Measurements from ENCODE around the gene ARSB.
"Not testable (repeated sequence)": the region's sequence is repeated elsewhere in the genome, so short reads cannot be mapped to it uniquely, and the experiment has no call there.

The ARSB gene

DNA sequence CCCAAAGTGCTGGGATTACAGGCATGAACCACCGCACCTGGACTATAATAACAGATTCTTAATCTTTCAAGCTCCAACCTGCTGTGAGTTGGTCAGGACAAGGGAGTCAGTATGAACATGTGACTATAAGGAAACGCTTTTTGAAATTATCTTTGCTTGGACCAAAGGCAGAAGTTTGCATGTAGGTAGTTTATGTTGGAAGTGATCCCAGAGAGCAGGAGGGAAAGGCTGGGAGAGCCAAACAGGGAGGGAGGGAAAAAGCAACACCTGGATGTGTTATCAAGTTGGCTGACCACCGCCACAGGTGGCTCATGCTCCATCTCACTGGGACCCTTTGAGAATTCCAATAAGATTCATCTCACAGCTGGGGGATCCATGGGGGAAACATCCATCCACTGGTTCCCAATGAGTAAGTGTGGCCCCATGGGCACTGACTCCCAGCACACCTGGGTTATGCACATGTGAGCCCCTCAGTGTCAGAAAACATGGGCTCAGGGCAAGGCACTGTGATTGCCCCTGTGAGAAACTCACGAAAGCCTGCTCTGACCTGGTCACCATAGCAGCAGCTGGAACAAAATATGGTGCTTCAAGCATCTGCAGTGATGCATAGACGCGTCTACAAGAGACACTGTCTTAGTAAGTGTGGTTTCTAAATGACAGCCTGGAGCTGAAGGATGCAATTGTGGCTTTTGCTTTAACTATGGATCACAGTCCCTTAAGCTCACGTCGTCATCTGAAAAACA, 62.1 kb downstream of the ARSB start:
- ATAC-seq (replicated peaks; ENCODE audit: extremely low read depth, poor library complexity, severe bottlenecking) (no peak), DNase-seq (ENCODE audit: low spot score in 2 of 2) (no peak)
- Mint-ChIP-seq H3K4me1 (no peaks in the 10 kb centered on the region), H3K9me3 (no peaks in the 10 kb centered on the region), H3K27ac (ENCODE audit: low read depth) (no peak overlapping the region), H3K36me3 (ENCODE audit: insufficient read depth) (no peaks in the 10 kb centered on the region), H3K27me3 (no peaks in the 10 kb centered on the region), H3K4me3 (no peak overlapping the region)

DNA sequence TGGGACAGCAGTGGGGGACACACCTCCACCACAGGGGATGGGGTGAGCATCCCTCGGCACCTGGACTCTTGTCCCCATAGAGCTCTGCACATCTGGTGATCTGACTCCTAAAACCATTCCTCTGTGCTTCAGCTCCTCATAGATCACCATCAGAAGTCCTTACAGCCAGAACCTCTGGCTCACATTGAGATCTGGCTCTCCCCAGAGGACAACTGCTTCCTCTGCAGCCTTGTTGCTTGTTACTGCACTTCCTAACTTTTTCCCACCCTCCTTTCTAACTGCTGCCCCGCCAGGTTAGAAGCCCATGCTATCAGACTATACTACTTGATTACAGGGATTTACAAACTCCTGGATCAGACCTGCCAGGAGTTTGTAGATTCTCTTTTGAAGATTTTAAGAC, 64.5 kb downstream of the ARSB start:
- DNase-seq (ENCODE audit: low spot score in 2 of 2) (no peak), ATAC-seq (replicated peaks; ENCODE audit: extremely low read depth, poor library complexity, severe bottlenecking) (no peak)
- Mint-ChIP-seq H3K4me3 (no peak overlapping the region), H3K9me3 (no peaks in the 10 kb centered on the region), H3K4me1 (no peaks in the 10 kb centered on the region), H3K27me3 (no peaks in the 10 kb centered on the region), H3K27ac (ENCODE audit: low read depth) (no peak overlapping the region), H3K36me3 (ENCODE audit: insufficient read depth) (no peaks in the 10 kb centered on the region)

DNA sequence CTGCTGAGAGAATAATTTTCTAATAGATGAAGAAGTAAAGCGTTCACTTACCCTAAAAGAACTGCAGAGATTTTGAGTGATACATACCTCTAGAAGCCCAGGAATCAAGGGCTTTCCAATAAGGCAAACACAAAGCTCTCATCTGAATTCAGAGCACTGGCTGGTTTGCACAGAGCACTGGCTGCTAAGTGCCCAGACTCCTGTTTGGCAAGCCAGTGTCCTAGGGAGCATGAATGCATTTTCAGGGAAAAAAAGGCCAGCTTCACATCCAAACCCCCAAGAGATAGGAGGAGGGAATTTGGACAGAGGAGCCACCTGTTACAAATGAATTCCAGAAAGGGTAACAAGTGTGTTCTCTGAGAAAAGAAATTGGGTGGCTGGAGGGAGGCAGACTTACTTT, 65.3 kb downstream of the ARSB start:
- no peaks in the 10 kb centered on the region for H3K4me1 Mint-ChIP-seq
- no peak overlapping the region for H3K27ac Mint-ChIP-seq (ENCODE audit: low read depth)
- H3K27me3 Mint-ChIP-seq = no peaks in the 10 kb centered on the region
- DNase-seq (ENCODE audit: low spot score in 2 of 2) (no peak), ATAC-seq (replicated peaks; ENCODE audit: extremely low read depth, poor library complexity, severe bottlenecking) (no peak)
- no peaks in the 10 kb centered on the region for H3K9me3 Mint-ChIP-seq
- H3K36me3 Mint-ChIP-seq (ENCODE audit: insufficient read depth) = no peaks in the 10 kb centered on the region
- no peak overlapping the region for H3K4me3 Mint-ChIP-seq

DNA sequence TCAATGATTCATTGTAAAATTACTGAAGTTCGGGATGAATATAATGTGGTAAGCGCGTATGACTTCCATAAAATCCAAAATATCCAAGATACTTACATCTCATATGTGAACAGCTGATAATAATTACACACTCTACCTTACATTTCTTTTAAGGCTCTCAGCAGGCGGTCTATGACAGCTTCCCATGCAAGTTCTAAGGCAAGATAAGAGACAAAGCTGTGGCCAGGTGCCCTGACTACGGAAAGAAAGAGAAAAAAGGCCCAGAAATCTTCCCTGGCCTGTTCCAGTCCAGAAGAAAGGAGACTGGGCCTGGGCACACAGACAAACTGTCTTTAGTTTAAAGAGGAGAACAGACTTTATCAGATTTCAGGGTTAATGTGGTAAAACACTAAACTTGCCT, 69.1 kb downstream of the ARSB start:
- no peak for ATAC-seq (replicated peaks; ENCODE audit: extremely low read depth, poor library complexity, severe bottlenecking)
- H3K27me3 Mint-ChIP-seq = no peaks in the 10 kb centered on the region
- no peak overlapping the region for H3K4me3 Mint-ChIP-seq
- H3K27ac Mint-ChIP-seq (ENCODE audit: low read depth) = no peak overlapping the region
- H3K36me3 Mint-ChIP-seq (ENCODE audit: insufficient read depth) = no peaks in the 10 kb centered on the region
- no peaks in the 10 kb centered on the region for H3K4me1 Mint-ChIP-seq
- no peak for DNase-seq (ENCODE audit: low spot score in 2 of 2)
- H3K9me3 Mint-ChIP-seq = no peaks in the 10 kb centered on the region

DNA sequence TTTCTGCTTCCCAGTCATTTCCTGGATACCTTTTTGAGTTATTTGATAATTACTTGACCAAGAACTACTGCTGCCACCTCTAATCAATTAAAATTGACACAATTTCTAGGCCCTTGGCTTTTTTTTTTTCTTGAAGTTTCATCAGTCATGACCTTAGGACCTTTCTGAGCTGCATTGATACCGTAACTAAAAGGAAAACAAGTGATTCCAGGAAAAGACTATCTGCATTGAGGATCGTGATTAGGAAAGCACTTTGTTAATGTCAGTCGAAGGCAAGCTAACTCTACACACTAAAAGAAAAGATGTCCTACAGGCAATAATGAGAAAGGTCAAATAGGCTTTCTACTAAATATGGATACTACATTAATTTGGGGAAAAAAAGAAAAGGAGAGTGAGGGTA, 69.9 kb downstream of the ARSB start:
- no peaks in the 10 kb centered on the region for H3K9me3 Mint-ChIP-seq
- no peaks in the 10 kb centered on the region for H3K36me3 Mint-ChIP-seq (ENCODE audit: insufficient read depth)
- H3K4me1 Mint-ChIP-seq = no peaks in the 10 kb centered on the region
- no peak overlapping the region for H3K4me3 Mint-ChIP-seq
- DNase-seq (ENCODE audit: low spot score in 2 of 2) = no peak
- no peak overlapping the region for H3K27ac Mint-ChIP-seq (ENCODE audit: low read depth)
- H3K27me3 Mint-ChIP-seq = no peaks in the 10 kb centered on the region
- ATAC-seq (replicated peaks; ENCODE audit: extremely low read depth, poor library complexity, severe bottlenecking) = no peak

DNA sequence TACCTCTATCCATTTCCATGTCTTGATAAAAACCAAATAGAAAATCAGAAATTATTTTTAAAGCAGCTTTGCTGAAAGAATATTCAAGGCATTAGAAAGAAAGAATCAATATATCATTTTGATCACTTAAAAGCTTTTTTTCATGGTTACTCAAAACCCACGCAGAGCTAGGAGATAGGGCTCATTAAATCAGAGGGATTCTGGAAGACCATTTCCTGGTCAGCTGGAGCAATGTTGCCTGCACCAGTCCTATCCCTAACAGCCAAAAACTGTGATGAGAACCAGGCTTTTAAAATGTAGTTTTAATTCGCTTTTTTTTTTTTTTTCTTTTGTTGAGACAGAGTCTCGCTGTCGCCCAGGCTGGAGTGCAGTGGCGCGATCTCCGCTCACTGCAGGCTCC, 72.3 kb downstream of the ARSB start:
- H3K4me1 Mint-ChIP-seq = no peaks in the 10 kb centered on the region
- DNase-seq (ENCODE audit: low spot score in 2 of 2) (no peak), ATAC-seq (replicated peaks; ENCODE audit: extremely low read depth, poor library complexity, severe bottlenecking) (no peak)
- no peaks in the 10 kb centered on the region for H3K36me3 Mint-ChIP-seq (ENCODE audit: insufficient read depth)
- no peaks in the 10 kb centered on the region for H3K9me3 Mint-ChIP-seq
- H3K27me3 Mint-ChIP-seq = no peaks in the 10 kb centered on the region
- H3K4me3 Mint-ChIP-seq = no peak overlapping the region
- H3K27ac Mint-ChIP-seq (ENCODE audit: low read depth) = no peak overlapping the region

DNA sequence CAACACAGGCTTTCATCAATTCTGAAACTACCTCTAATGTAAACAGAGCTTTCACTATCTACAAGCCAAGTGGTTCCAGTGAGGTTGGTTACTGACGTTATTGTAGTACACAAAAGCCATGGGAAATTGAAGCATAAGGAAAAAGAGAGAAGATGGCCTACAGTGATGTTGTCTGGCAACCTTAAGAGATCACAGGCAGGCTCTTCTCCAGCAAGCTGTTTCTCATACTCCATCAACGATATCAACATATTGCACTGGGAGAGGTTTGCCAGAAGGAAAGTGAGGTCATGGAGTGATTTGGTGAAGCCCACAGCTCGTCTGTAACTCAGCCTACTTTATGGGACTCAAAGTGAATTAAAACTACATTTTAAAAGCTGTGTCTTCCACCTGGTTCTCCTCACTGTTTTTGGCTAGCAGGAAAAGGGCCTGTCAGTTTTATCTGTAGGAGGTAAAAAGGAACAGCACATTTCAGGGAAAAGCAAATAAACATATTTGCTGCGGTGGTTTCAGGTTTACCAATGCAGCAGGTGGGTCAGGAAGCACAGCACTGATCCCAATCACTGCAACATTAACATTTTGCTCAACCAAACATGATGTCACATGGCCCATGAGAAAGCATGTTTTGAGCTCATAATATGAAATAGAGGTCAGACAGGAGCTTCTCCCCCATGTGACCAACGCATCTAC, 72.9 kb downstream of the ARSB start:
- no peak for ATAC-seq (replicated peaks; ENCODE audit: extremely low read depth, poor library complexity, severe bottlenecking)
- no peak overlapping the region for H3K27ac Mint-ChIP-seq (ENCODE audit: low read depth)
- no peaks in the 10 kb centered on the region for H3K36me3 Mint-ChIP-seq (ENCODE audit: insufficient read depth)
- H3K4me1 Mint-ChIP-seq = no peaks in the 10 kb centered on the region
- no peaks in the 10 kb centered on the region for H3K27me3 Mint-ChIP-seq
- no peak for DNase-seq (ENCODE audit: low spot score in 2 of 2)
- no peak overlapping the region for H3K4me3 Mint-ChIP-seq
- no peaks in the 10 kb centered on the region for H3K9me3 Mint-ChIP-seq

DNA sequence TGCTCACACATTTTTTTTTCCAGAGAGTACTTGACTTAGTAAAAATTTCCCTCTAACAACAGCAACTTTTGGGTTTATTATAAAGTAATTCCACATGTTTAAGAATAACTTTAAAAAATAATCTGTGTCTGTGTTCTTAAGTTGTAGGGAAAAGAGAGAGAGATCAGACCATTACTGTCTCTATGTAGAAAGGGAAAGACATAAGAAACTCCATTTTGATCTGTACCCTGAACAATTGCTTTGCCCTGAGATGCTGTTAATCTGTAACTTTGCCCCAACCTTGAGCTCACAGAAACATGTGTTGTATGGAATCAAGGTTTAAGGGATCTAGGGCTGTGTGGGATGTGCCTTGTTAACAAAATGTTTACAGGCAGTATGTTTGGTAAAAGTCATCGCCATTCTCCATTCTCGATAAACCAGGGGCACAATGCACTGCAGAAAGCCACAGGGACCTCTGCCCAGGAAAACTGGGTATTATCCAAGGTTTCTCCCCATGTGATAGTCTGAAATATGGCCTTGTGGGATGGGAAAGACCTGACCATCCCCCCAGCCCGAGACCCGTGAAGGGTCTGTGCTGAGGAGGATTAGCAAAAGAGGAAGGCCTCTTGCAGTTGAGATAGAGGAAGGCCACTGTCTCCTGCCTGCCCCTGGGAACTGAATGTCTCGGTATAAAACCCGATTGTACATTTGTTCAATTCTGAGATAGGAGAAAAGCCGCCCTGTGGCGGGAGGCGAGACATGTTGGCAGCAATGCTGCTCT, 75.7 kb downstream of the ARSB start:
- not testable (repeated sequence) for ATAC-seq (replicated peaks; ENCODE audit: extremely low read depth, poor library complexity, severe bottlenecking); H3K27me3 Mint-ChIP-seq; H3K36me3 Mint-ChIP-seq (ENCODE audit: insufficient read depth); H3K4me3 Mint-ChIP-seq; H3K27ac Mint-ChIP-seq (ENCODE audit: low read depth); DNase-seq (ENCODE audit: low spot score in 2 of 2); H3K9me3 Mint-ChIP-seq; H3K4me1 Mint-ChIP-seq

DNA sequence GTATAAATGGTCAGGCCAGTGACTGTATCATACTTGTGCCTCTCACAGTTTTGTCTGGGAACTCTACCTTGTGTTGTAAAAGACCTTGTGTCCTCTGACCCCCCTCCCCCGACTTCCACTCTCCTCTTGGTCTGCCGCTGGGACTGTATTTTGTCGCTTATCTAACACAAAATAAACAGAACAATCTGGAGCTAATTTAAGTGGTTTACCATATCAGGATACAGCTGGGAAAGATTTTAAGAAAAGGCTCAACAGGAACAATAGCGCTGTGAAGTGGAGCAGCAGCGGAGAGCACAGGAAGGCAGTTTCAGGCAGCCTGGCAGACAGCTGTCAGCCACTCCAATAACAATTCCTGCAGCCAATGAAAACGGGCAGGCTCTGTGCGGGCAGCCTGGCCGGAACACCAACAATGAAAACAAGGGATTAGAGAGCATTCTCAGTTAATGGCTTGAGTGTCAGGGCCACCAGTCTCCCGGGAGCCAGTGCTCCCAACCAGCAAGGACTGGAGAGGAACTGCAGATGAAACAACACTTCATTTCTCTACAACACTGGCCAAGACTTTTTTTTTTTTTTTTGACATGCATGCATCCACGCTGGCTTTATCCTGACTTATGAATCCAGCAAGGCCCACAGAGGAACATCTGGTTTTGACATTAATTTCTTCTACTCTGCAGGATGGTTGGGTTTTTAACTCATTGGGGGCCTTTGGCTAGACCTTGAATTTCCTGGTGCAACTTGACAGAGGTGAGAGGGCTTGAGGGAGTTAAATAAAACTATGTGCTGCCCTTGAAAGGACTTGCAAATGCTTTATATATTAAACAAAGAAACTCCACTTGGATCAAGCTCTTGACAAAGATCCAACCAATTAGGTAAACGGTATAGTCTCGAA, 76.7 kb downstream of the ARSB start:
- Mint-ChIP-seq H3K9me3 (no peaks in the 10 kb centered on the region), H3K27ac (ENCODE audit: low read depth) (no peak overlapping the region), H3K4me1 (no peaks in the 10 kb centered on the region), H3K4me3 (no peak overlapping the region), H3K36me3 (ENCODE audit: insufficient read depth) (no peaks in the 10 kb centered on the region), H3K27me3 (no peaks in the 10 kb centered on the region)
- DNase-seq (ENCODE audit: low spot score in 2 of 2) (no peak), ATAC-seq (replicated peaks; ENCODE audit: extremely low read depth, poor library complexity, severe bottlenecking) (no peak)

DNA sequence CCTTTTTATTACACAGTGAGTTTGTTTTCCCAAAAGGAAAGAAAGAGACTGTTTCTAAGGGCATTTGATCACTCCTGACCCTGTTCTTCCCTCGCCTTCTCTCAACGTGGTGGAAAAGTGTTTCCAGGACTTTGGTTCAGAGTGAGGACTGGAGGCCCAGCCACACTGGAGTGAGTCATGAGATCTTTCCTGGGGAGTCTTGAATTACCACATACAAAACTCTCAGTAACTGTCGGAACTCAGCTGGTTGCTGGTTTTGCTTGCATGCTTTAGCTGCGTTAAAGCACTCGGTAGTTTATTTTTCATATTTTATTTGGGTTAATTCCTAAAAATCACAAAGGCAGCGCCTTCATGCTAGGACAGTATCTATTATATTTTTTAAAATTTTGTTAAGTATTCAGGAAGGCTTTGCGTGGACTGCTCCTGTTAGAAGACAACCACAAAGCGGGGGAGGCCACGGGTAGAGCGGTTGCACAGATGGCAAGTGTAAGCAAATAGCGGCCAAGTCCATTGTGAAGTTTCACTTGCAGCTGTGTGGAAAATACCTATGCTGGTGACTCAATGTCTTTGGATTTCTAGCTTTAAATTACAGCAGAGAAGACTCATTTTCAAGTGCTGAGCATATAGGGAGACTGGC, 77.7 kb downstream of the ARSB start:
- Mint-ChIP-seq H3K4me1 (no peaks in the 10 kb centered on the region), H3K36me3 (ENCODE audit: insufficient read depth) (no peaks in the 10 kb centered on the region), H3K9me3 (no peaks in the 10 kb centered on the region), H3K27me3 (no peaks in the 10 kb centered on the region), H3K27ac (ENCODE audit: low read depth) (no peak overlapping the region), H3K4me3 (no peak overlapping the region)
- ATAC-seq (replicated peaks; ENCODE audit: extremely low read depth, poor library complexity, severe bottlenecking) = no peak
- no peak for DNase-seq (ENCODE audit: low spot score in 2 of 2)

DNA sequence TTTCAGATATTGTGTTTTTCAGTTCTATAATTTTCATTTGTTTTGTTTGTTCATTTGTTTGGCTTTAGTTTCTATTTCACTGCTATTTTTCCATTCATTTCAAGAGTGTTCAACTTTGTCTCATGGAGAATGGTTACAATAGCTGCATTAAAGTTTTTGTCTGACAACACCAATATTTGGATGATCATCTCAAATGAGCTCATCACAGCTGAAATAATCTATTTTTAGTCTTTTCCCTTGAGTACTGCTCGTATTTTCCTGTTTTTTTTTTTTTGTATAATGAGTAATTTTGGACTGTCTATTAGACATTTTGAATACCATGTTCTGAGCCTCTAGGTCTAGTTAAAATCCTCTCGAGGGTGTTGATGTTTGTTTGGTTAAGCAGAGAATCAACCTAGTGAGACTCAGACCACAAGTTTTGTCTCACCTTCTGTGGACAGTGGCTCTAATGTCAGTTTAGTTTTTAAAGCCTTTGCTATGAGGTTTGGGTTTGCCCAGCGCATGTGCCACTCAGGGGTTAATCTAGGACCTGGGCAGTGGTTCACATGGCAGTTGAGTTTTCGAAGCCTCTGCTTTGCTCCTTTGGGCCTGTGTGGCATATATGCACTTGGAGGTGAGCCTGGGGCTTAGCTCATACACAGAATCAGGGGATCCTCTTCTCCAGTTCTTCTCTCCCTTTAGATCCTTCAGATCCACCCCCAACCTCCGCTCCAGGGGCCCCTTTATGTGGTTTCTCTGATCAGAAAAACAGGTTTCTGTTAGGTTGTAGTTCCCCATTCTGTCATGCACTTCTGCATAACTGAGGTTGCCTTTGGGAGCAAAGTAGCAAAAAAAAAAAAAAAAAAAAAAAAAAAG, 79.8 kb downstream of the ARSB start:
- H3K9me3 Mint-ChIP-seq = no peaks in the 10 kb centered on the region
- H3K4me1 Mint-ChIP-seq = no peaks in the 10 kb centered on the region
- H3K36me3 Mint-ChIP-seq (ENCODE audit: insufficient read depth) = no peaks in the 10 kb centered on the region
- no peaks in the 10 kb centered on the region for H3K27me3 Mint-ChIP-seq
- H3K27ac Mint-ChIP-seq (ENCODE audit: low read depth) = no peak overlapping the region
- DNase-seq (ENCODE audit: low spot score in 2 of 2) (no peak), ATAC-seq (replicated peaks; ENCODE audit: extremely low read depth, poor library complexity, severe bottlenecking) (no peak)
- no peak overlapping the region for H3K4me3 Mint-ChIP-seq

All from central memory CD8-positive, alpha-beta T cell (primary cell).